GM13976 (cell line): ENCODE measurements around the gene KCNMA1.

Experiments used
- DNase-seq: peaks from one replicate; pipeline ENCODE4 v3.0.0; 2012; ENCODE audit warnings: low spot score
- CTCF ChIP-seq: IDR thresholded peaks from 2 replicates; pipeline ENCODE4 v1.5.1; 2012; ENCODE audit warnings: borderline replicate concordance, mild to moderate bottlenecking; ENCODE audit not compliant: insufficient read depth; ENCODE audit errors: extremely low read depth, missing control alignments, control extremely low read depth
- in situ Hi-C: fragments of 300-500 bp; cut with MboI; formaldehyde crosslinking; loops from one replicate; pipeline ENCODE4 v1.12.0; 2022; ENCODE audit warnings: low sequenced_read_pairs, mixed read lengths, inconsistent platforms; ENCODE audit not compliant: unreplicated experiment

Gene KCNMA1

GRCh38 chr10:76990561-76990960, 647.0 kb downstream of the KCNMA1 start:
- no peak for TF ChIP-seq CTCF
- no peak for DNase-seq
- in situ Hi-C loops = no loop called here

- peak; percentile 95 for TF ChIP-seq CTCF
These were observed 652.8 kb downstream of the KCNMA1 start for GRCh38 chr10:76984559-76985443.

GRCh38 chr10:76983624-76984023, 654.0 kb downstream of the KCNMA1 start:
- in situ Hi-C loops = no loop called here
- no peak for TF ChIP-seq CTCF
- no peak for DNase-seq

More at GRCh38 chr10:76984559-76985443, 652.8 kb downstream of the KCNMA1 start:
- in situ Hi-C loops = no loop called here
- peak; percentile 34 for DNase-seq

GRCh38 chr10:76982671-76983070, 654.9 kb downstream of the KCNMA1 start:
- in situ Hi-C loops = no loop called here
- no peak for TF ChIP-seq CTCF
- no peak for DNase-seq

- in situ Hi-C loops = no loop called here
- DNase-seq = no peak
- no peak for TF ChIP-seq CTCF
These were observed 656.4 kb downstream of the KCNMA1 start for GRCh38 chr10:76981251-76981650.

GRCh38 chr10:76977901-76978300, 659.7 kb downstream of the KCNMA1 start:
- in situ Hi-C loops = no loop called here
- no peak for DNase-seq
- no peak for TF ChIP-seq CTCF

- DNase-seq = no peak
- no peak for TF ChIP-seq CTCF
- in situ Hi-C loops = no loop called here
These were observed 660.6 kb downstream of the KCNMA1 start for GRCh38 chr10:76977046-76977445.
